GM21717 (cell line): ENCODE measurements around the gene EVI5L.

Experiments
- ATAC-seq: cut with Tn5 transposase; IDR thresholded peaks from one replicate; pipeline ENCODE4 v1.9.1; 2021; ENCODE audit warnings: mild to moderate bottlenecking, moderate library complexity; ENCODE audit not compliant: unreplicated experiment

The EVI5L gene

GRCh38 chr19:7910321-7911161 lies 80.5 kb downstream of the EVI5L start:
- ATAC-seq: no peak

DNA sequence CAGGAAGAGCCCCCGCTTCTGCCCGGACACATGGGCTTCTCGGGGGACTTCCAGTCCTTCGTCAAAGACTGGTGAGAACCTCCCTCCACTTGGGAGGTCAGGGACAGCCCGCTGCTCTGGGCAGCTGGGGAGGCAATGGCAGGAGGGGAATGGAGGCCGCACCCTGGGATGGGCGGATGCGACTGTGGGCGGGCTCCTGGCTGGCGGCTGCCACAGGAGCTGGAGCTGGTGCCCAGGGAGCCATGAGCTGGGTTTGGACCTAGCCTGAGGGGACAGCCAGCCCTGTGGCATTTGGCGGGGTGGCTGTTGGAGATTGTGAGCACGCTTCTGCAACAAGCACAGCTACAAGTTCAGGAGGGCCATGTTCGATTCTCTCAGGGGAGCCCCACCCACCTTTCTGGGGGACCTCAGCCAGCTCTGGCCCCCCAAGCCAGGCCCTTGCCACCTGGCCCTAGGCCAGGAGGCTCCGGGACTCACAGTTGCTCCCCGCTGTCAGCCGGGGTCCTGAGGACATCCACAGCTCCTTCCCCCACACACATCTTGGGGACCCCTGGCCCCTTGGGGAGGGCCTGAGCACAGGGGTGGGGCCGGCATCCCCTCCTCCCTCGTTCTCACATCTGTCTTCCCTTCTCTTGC lies 81.6 kb downstream of the EVI5L start:
- no peak for ATAC-seq

DNA sequence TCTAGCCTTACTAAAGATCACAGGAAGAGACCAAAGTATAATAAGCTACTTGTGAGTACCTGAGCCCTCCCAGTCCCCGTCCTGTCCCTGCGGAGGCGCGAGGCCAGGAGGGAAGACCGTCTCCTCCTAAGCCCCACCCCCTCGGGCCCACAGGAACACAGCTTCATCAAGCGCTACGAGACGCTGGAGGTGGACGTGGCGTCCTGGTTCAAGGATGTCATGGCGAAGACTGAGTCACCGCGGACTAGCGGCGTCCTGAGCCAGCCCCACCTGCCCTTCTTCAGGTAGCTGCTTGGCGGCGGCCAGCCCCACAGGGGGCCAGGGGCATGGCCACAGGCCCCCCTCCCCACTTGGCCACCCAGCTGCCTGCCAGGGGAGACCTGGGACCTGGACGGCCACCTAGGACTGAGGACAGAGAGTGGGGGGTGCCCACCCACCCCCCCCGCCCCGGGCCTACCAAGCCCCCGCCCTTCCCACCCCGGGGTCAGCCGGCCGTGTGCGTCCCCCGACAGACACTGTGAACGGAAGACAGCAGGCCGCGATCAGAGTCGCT lies 82.2 kb downstream of the EVI5L start:
- ATAC-seq: no peak

DNA sequence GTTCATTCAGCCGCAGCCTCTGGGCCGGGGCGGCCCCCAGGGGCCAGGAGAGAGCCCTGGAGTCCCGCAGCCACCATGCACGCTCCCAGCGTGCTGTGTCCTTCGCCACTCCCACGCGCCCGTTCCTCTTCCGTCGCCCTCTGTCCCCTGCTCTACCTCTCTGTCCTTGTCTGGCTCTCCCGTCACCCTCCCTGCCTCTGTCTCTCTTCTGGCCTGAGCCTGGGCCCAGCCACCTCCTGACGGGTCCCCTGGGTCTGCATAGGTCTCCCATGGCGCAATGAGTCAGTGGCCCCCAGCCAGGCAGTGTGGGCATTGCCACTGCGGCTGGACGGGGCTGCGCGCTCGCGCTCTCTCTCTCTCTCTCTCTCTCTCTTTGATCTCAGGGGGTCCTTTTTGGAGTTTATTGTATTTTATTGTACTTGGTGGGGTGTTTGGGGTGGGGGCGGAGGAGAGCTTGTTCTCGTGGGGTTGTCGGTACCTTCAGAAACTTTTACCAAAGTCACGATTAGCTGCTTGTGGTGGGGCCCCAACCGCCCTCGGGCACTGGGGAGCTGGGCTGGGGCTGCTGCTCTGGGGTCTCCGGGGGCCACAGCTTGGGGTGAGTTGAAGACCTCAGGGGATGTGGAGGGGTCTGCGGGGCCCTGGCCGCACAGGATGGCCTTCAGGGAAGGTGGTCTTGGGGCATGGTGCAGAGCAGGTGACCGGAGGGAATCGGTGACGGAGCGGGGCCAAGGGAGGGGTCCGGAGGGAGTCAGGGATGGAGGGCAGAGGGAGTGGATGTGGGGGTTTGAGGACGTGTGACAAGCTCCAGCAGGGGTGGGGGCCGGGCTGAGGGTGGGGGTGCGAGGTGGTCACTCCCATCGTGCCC lies 82.9 kb downstream of the EVI5L start:
- ATAC-seq: no peak

- ATAC-seq: no peak
Observed at GRCh38 chr19:7913652-7914051, 83.6 kb downstream of the EVI5L start.

DNA sequence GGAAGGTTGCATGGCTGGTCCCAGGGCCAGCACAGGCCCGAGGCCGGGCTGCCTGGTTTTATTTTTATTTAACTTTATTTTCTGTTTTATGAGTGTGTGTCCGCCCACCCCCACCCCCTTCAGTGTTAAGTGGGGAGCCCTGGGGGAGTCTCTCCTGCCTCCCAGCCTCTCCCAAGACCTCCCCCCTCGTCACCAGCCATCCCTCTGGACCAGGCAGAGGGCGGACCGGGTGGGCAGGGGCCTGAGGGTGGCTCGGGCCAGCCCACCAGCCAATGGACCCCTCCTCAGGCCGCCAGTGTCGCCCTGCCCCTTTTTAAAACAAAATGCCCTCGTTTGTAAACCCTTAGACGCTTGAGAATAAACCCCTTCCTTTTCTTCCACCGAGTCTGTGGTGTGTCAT lies 84.1 kb downstream of the EVI5L start:
- no peak for ATAC-seq
